Coronary artery (tissue), 2 donors: Measurements from ENCODE around the gene SSC4D.
"Not testable (repeated sequence)": the region's sequence is repeated elsewhere in the genome, so short reads cannot be mapped to it uniquely, and the experiment has no call there.

ENCODE experiments used
- DNase-seq: peaks from one replicate; pipeline ENCODE4 v3.0.0-alpha.2; 2017; ENCODE audit warnings: low spot score
- H3K27ac ChIP-seq, 2 donors: fragments of 200-600 bp; sonication (generic); one replicate each; pipeline ENCODE4 v1.5.1; 2016 to 2019
- H3K4me3 ChIP-seq: fragments of 200-600 bp; sonication (generic); 2 replicates; pipeline ENCODE4 v1.5.1; 2016; ENCODE audit warnings: mild to moderate bottlenecking, moderate library complexity
- CTCF ChIP-seq: fragments of 200-600 bp; sonication (generic); IDR thresholded peaks from one replicate; pipeline ENCODE4 v1.5.1; 2019; ENCODE audit warnings: antibody characterized with exemption

Gene SSC4D

GRCh38 chr7:76405738-76406137 lies 3.8 kb downstream of the SSC4D start:
- no peak for DNase-seq
- Histone ChIP-seq H3K27ac (no peak overlapping the region), H3K4me3 (no peak overlapping the region)
- TF ChIP-seq CTCF, result no peak

- no peak for DNase-seq
- no peak for TF ChIP-seq CTCF
- Histone ChIP-seq H3K4me3 (no peak overlapping the region), H3K27ac (peak overlapping the region in 1 of 2 donors; percentile 43)
Observed at GRCh38 chr7:76403780-76404494, 5.6 kb downstream of the SSC4D start.

- not testable (repeated sequence) for H3K4me3 ChIP-seq, DNase-seq
- H3K27ac ChIP-seq, result peak overlapping the region in 1 of 2 donors; percentile 43
Observed at GRCh38 chr7:76403097-76403496, 6.4 kb downstream of the SSC4D start.

- no peak overlapping the region for H3K4me3 ChIP-seq
- no peak for DNase-seq
- TF ChIP-seq CTCF, result no peak
- H3K27ac ChIP-seq, result no peak overlapping the region
Observed at GRCh38 chr7:76400248-76400647, 9.2 kb downstream of the SSC4D start.

- H3K4me3 ChIP-seq, result peak overlapping the region; percentile 66
- no peak for TF ChIP-seq CTCF
- peak overlapping the region in 1 of 2 donors; percentile 12 for H3K27ac ChIP-seq
- peak; percentile 83 for DNase-seq
Observed at GRCh38 chr7:76397409-76398183, 11.9 kb downstream of the SSC4D start.

- peak overlapping the region; percentile 66 for H3K4me3 ChIP-seq
- peak overlapping the region in 1 of 2 donors; percentile 12 for H3K27ac ChIP-seq
- no peak for TF ChIP-seq CTCF
Observed at GRCh38 chr7:76396864-76397263, 12.6 kb downstream of the SSC4D start.

GRCh38 chr7:76395965-76396726 lies 13.4 kb downstream of the SSC4D start:
- no peak for TF ChIP-seq CTCF
- no peak for DNase-seq
- no peak overlapping the region for H3K4me3 ChIP-seq
- no peak overlapping the region for H3K27ac ChIP-seq

More at GRCh38 chr7:76396864-76397263, 12.6 kb downstream of the SSC4D start:
- DNase-seq, result no peak

GRCh38 chr7:76395605-76395964 lies 13.9 kb downstream of the SSC4D start:
- H3K4me3 ChIP-seq, DNase-seq, H3K27ac ChIP-seq: not testable (repeated sequence)
